Stimulated activated CD4-positive, alpha-beta T cell treated with anti-CD3 and anti-CD28 coated beads, Interleukin-12 subunit alpha, Interleukin-12 subunit beta, amount 100 ng/mL, for 24 hours (primary cell): ENCODE results near the gene NR3C2.
A peak's percentile ranks its signal among the peaks of the same experiment; 100 is the strongest.

ENCODE experiments used
- DNase-seq, 2 experiments: peaks; one replicate each; pipeline ENCODE4 v3.0.0-alpha.2; 2020; ENCODE audit warnings: low read depth in 2 of 2

NR3C2 gene

GRCh38 chr4:148441986-148442831, at the start of gene NR3C2:
TSS of gene NR3C2 (minus strand) at chr4:148442414.
- peak; percentile 93 for DNase-seq

DNA sequence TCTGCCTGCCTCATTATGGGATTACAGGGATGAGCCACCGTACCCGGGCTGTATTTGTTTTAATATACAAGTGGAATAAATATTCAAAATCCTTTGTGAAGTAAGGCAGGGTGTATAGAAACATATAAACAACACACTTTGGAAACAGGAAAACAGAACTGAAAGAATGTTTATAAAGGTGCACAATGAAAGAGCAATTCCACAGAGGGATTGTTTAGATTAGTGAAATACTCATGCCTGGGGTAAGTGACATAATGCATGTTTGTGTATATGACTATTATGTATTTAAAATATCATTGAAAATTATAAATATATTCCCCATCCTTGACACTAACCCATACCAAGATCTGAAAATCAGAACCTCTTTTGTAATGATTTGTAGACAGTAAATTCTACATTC, 45.0 kb upstream of the NR3C2 start:
- DNase-seq: no peak

DNA sequence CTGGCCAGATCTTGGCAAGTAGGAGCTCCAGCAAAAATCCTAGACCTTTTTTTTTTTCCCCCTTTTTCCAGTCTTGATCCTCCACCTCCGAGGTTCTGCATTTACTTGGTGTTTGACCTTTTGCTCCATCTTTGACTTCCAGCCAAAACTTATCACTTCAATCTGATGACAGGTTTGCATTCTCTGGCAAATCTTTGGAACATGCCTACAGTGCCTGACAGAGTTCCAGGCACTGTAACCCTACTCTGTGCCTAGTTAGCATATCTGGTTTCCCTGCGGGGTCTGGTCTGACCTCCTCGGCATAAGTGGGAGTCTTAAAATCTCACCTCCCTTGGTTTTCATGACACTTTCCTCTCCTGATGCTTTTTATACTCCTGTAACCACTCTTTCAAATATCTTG, 39.4 kb upstream of the NR3C2 start:
- no peak for DNase-seq

DNA sequence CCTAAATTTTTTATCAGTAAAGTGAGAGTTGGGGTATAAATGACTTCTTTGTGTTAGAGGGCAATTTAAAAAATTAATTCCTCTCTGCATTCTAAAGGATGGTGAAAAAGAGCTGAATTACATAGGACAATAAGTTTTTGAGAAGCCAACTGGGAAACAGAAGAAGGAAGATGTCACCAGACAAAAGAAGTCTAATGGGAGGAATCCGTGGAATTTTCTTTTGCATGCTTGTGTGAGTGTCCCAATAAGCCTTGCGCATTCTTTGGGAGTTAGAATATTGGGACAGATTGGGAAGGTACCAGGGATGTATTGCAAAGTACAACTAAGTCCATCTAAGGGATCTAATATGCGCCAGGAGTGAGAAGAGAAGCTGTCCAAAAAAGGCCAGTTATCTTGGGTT, 35.1 kb upstream of the NR3C2 start:
- DNase-seq: no peak

GRCh38 chr4:148469938-148470337, 27.7 kb upstream of the NR3C2 start:
- DNase-seq: no peak

GRCh38 chr4:148454835-148455234, 12.6 kb upstream of the NR3C2 start:
- DNase-seq: no peak

- no peak for DNase-seq
Observed at GRCh38 chr4:148453833-148454232, 11.6 kb upstream of the NR3C2 start.

DNA sequence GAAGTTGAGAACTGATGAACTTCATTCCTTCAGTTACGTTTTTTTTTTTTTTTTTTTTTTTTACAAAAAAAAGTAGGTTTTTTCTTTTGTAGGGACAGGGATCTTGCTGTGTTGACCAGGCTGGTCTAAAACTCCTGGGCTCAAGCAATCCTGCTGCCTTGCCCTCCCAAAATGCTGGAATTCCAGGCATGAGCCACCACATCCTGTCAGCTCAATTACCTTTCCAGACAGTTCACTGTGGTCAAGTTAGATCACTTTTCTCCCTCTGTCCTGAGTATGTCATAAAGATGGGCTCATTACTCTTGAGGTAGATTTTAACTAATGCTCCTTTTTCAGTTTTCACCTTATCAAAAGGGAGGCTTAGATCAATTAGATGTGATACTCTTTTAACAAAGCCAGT, 10.8 kb upstream of the NR3C2 start:
- no peak for DNase-seq

- no peak for DNase-seq
Observed at GRCh38 chr4:148449921-148450320, 7.7 kb upstream of the NR3C2 start.

DNA sequence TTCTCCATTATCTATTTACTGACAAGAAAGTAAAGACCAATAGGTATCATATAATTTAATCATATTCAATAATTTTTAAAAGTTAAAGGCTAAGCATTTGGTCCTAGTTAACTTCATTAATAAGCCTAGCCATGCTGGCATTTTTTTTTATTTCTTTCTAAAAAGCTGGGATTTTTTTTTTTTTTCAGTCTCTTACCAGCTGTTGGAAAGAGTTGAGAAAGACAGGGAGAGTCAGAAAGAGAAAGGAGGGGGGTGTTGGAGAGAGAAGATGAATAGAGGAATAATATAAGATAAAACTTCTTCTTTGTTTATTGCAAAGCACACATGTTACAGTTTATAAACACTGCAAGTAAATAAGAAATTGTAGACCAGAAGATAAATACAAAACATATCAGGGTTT, 5.9 kb upstream of the NR3C2 start:
- no peak for DNase-seq

GRCh38 chr4:148447681-148448080, 5.5 kb upstream of the NR3C2 start:
- DNase-seq: no peak

GRCh38 chr4:148445860-148446330, 3.7 kb upstream of the NR3C2 start:
- no peak for DNase-seq

- peak; percentile 35 for DNase-seq
Observed at GRCh38 chr4:148445071-148445859, 3.1 kb upstream of the NR3C2 start.

- DNase-seq: peak; percentile 3 to 21
Observed at GRCh38 chr4:148444296-148445070, 2.3 kb upstream of the NR3C2 start.

DNA sequence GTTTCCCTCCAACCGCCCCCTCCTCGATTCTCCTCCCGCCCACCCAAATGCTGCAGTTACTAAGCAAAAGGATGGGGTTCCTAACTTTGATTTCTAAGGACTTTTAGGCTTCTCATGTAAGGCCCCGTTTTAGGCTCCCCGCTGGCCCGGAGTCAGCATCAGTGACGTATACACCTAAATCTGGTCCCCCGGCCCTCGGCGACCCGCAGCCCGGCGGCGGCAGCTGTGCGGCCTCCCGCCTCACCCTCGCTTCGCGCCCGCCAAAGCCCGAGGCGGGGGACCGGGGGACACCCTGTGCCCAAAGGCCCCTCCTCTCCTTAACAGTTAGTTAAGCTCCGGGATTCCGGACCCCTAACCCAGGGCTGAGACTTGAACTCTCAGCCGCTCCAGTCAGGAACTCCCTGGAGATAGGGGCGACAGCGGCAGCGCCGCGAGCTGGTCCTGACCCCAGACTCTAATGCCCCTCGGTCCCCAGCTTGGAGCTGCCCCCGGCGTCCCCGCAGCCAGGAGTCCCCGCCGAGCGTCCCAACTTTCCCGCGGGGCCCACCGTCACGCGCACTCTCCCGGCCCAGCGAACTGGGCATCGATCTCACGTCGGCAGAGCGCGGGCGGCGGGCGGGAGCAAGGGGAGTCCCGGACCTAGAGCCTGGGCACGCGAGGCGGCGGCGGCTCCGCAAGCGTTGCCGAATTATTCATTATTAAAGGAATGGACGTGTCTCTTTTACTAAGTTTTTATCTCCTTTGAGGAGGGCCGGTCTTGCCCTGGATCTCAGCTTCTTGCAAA, 1.5 kb upstream of the NR3C2 start:
- peak; percentile 2 to 17 for DNase-seq

GRCh38 chr4:148442832-148443511, 758 bp upstream of the NR3C2 start:
- no peak for DNase-seq

GRCh38 chr4:148441624-148441985, 609 bp downstream of the NR3C2 start:
- DNase-seq: no peak

DNA sequence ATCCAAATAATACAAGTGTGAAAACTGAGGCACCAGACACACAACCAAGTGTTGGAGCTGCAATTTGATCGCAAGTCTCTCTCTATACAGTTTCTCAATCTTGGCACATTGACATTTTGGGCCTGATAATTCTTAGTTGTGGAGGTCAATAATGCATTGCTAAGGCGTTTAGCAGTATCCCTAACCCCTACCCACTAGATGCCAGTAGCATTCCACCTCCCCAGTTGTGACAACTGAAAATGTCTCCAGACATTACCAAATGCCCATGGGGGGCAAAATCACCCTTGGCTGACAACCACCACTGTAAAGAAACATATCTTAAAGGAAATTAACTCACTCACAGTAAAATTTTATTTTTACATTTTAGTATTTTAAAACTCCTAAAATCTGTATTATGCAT, 4.2 kb downstream of the NR3C2 start:
- DNase-seq: no peak

DNA sequence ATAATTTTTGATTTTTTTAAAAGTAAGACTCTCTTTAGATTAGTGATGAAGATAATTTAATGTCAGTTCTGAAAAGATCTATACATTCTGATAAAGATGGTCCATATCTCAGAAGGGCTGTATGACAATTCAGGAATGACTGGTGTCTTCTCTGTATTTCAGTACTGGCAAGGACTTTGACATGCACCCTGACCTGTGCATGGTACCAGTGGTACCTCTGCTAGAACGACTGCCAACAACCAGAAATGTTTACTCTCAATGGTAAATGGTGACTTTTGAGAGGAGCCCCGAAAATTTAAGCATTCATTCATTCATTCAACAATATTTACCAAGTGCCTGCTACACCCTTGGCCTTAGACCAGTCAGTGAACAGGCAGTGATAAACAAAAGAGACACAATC, 4.8 kb downstream of the NR3C2 start:
- no peak for DNase-seq

DNA sequence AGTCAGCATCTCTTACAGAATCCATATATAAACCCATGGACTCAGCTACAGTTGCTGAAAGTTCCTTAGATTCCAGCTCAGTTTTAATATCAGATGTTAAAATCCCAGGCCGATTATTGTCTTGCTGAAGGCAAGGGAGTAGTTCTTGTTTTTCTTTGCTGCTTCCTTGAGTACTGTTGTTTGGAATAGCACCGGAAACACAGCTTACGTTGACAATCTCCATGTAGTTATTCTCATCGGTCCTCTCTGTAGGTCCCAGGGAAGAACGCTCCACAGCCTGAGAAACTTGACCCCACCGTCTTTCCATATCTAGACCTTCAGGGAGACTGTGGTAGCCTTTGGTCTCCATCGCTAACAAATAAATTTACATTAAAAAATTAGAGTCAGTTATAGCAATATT, 5.7 kb downstream of the NR3C2 start:
- DNase-seq: no peak
